Measurements from ENCODE around the gene ACKR2.
"Not testable (repeated sequence)": the region's sequence is repeated elsewhere in the genome, so short reads cannot be mapped to it uniquely, and the experiment has no call there.

The ACKR2 gene

GRCh38 chr3:42872718-42873117 lies 63.5 kb downstream of the ACKR2 start:
- Histone ChIP-seq H3K4me1 (ENCODE audit: insufficient read depth, low read length) (no peaks in the 10 kb centered on the region), H3K36me3 (ENCODE audit: insufficient read depth, low read length) (no peaks in the 10 kb centered on the region), H3K9ac (ENCODE audit: low read depth, low read length) (no peak overlapping the region), H3K9me3 (ENCODE audit: control insufficient read depth, insufficient read depth, low read length) (no peaks in the 10 kb centered on the region)

DNA sequence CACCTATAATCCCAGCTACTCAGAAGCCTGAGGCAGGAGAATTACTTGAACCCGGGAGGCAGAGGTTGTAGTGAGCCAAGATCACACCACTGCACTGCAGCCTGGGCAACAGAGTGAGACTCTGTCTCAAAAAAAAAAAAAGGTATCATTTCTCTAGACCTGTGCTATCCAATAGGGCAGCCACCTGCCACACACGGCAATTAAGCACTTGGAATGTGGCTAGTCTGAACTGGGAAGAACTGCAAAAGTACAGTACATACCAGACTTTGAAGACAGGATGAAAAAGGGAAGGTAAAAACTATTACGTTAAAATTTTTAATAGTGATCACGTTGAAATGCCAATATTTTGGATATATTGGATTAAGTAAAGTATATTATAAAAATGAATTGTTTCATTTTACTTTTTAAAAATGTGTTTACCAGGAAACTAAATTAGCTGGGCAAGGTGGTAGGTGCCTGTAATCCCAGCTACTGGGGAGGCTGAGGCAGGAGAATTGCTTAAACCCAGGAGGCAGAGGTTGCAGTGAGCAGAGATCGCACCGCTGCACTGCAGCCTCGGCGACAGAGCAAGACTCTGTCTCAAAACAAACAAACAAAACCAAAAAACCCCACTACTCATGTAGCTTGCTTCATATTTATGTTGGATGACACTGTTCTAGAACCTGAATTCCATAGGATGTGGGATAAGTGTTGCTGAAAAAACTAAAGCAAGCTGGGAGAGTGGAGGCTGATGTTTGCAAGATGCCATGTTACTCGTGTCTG lies 64.2 kb downstream of the ACKR2 start:
- H3K4me1 ChIP-seq (ENCODE audit: insufficient read depth, low read length) = no peaks in the 10 kb centered on the region
- H3K36me3 ChIP-seq (ENCODE audit: insufficient read depth, low read length) = no peaks in the 10 kb centered on the region
- no peak overlapping the region for H3K9ac ChIP-seq (ENCODE audit: low read depth, low read length)
- H3K9me3 ChIP-seq (ENCODE audit: control insufficient read depth, insufficient read depth, low read length) = no peaks in the 10 kb centered on the region

DNA sequence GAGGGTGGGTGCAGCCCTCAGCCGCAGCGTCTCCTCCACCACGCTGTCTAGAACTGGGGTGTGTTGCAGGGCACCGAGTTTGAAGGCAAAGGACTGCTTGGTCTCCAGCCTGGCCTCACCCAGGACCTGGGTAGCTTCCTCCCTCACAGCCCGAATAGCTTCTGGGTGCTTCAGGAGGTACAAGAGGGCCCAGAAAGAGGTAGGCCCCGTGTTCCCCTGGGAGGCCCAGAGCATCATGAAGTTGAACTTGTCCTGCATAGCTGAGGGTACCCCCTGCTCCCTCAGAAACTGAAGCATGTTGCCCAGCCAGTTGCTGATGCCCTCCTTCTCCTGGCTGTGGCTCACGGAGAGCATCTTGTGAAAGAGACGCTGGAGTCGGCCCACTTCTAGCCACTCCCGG lies 65.5 kb downstream of the ACKR2 start:
- Histone ChIP-seq H3K9ac (ENCODE audit: low read depth, low read length) (no peak overlapping the region), H3K9me3 (ENCODE audit: control insufficient read depth, insufficient read depth, low read length) (no peaks in the 10 kb centered on the region), H3K4me1 (ENCODE audit: insufficient read depth, low read length) (no peaks in the 10 kb centered on the region), H3K36me3 (ENCODE audit: insufficient read depth, low read length) (no peaks in the 10 kb centered on the region)

DNA sequence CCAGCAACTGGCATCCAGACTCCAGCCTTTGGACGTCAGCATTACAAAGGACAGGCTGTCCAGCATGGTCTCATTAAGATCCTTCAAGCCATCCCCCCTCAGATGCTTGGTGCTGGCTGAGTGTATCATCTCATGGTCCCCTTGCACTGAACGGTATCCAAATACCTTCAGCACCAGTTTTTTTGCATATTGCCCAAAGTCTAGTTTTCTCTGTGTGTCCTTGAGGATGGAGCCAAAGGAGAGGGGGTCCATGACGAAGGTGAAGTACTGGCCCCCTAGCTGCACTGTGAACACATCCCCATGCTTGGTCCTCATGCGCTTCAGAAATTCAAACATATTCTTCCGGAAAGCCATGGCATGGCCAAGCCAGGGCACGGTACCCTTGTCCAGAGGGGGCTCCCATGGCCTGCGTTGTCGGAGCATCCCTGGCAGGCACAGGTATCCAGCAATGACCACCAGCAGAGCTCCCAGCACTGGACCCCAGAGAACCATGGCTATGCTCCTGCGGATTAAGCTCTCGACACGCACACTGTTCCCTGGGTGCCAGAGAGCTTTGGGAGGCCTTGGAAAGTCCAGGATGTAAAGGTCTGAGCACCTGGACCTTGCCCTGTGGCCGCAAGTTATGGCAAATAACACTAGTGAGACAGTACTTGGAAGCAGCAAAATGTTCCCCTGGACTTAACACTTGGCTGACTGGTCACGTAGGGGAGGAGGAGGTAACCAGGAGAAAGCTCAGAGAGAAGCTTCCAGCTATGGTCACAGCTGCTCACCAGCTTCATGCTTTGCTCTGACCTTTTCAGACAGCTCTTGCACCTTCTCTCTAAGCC lies 66.3 kb downstream of the ACKR2 start, which contains the start of gene CYP8B1:
TSS of gene CYP8B1 (minus strand) at position 555 of the 827 bp plus-strand sequence. CDS start at position 492, 63 bp downstream.
- Histone ChIP-seq H3K9ac (ENCODE audit: low read depth, low read length) (no peak within 1 kb of the TSS), H3K4me1 (ENCODE audit: insufficient read depth, low read length) (no peaks in the 10 kb centered on the region; the same call in 1 of the 2 replicates)

GRCh38 chr3:42876401-42876800 lies 67.2 kb downstream of the ACKR2 start:
- Histone ChIP-seq H3K9me3 (ENCODE audit: control insufficient read depth, insufficient read depth, low read length) (no peaks in the 10 kb centered on the region), H3K9ac (ENCODE audit: low read depth, low read length) (no peak overlapping the region), H3K36me3 (ENCODE audit: insufficient read depth, low read length) (no peaks in the 10 kb centered on the region), H3K4me1 (ENCODE audit: insufficient read depth, low read length) (peaks cover 2% of the 10 kb centered on the region; the same call in 1 of the 2 replicates)

More for the DNA sequence above, 66.3 kb downstream of the ACKR2 start, which contains the start of gene CYP8B1:
- Histone ChIP-seq H3K9me3 (ENCODE audit: control insufficient read depth, insufficient read depth, low read length) (no peaks in the 10 kb centered on the region), H3K36me3 (ENCODE audit: insufficient read depth, low read length) (no peaks in the 10 kb centered on the region)

DNA sequence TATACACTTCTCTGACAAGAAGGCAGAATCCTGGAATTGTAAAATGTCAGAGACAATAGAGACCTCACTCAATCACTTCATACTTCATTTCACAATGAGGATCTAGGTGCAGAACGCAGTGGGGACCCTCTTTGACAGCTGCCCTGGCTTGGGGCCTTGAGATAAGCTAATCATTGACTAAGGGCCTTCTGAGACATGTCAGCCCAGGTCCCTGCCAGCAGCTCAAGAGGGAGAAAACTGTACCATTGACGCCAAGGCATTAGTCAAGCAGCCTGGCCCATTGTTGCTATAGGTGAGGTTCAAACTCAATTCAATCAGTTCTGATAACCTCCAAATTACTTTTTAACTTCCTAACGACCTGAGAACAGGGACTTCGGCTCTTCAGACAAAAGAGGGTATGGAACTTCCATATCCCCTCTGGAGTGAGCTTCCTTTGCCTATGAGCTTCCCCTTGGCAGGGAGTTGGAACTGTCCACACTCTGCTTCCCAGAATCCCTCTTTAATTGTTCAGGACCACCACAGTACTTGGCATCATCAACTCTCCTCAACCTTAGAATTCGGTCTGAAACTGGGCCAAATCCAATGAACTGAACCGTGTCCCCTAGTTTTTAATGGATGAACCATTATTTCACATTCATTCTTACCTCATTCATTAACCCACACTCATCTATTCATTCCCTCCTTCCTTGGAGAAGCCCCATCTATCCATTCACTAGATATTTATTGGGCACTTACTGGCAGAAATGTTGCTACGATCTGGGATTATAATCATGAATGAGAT lies 67.9 kb downstream of the ACKR2 start:
- no peaks in the 10 kb centered on the region for H3K9me3 ChIP-seq (ENCODE audit: control insufficient read depth, insufficient read depth, low read length)
- H3K9ac ChIP-seq (ENCODE audit: low read depth, low read length) = no peak overlapping the region
- H3K4me1 ChIP-seq (ENCODE audit: insufficient read depth, low read length) = peaks cover 4% of the 10 kb centered on the region; the same call in 1 of the 2 replicates
- H3K36me3 ChIP-seq (ENCODE audit: insufficient read depth, low read length) = no peaks in the 10 kb centered on the region

- Histone ChIP-seq H3K9ac (ENCODE audit: low read depth, low read length) (no peak overlapping the region), H3K36me3 (ENCODE audit: insufficient read depth, low read length) (no peaks in the 10 kb centered on the region), H3K9me3 (ENCODE audit: control insufficient read depth, insufficient read depth, low read length) (no peaks in the 10 kb centered on the region), H3K4me1 (ENCODE audit: insufficient read depth, low read length) (peaks cover 4% of the 10 kb centered on the region; the same call in 1 of the 2 replicates)
Measured at GRCh38 chr3:42877881-42878280, 68.6 kb downstream of the ACKR2 start.

DNA sequence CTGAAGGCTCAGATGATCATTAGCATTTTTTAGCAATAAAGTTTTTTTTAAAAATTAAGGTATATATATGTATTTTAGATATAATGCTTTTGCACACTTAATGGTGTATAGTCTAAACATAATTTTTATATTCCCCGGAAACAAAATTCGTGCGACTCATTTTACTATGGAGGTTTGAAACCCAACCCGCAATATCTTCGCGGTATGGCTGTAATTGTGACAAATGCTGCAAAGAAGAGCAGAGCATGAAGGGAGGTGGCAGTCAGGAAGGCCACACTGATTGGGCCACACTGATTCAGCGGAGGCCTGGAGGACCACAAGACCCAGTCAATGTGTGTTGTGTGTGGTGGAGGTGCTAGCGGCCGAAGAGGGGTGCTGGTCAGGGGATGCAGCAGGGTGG lies 70.9 kb downstream of the ACKR2 start:
- peak overlapping the region; percentile 47; the same call in 1 of the 2 replicates for H3K9ac ChIP-seq (ENCODE audit: low read depth, low read length)
- H3K4me1 ChIP-seq (ENCODE audit: insufficient read depth, low read length) = peaks cover 4% of the 10 kb centered on the region; the same call in 1 of the 2 replicates
- no peaks in the 10 kb centered on the region for H3K36me3 ChIP-seq (ENCODE audit: insufficient read depth, low read length)
- H3K9me3 ChIP-seq (ENCODE audit: control insufficient read depth, insufficient read depth, low read length) = no peaks in the 10 kb centered on the region

DNA sequence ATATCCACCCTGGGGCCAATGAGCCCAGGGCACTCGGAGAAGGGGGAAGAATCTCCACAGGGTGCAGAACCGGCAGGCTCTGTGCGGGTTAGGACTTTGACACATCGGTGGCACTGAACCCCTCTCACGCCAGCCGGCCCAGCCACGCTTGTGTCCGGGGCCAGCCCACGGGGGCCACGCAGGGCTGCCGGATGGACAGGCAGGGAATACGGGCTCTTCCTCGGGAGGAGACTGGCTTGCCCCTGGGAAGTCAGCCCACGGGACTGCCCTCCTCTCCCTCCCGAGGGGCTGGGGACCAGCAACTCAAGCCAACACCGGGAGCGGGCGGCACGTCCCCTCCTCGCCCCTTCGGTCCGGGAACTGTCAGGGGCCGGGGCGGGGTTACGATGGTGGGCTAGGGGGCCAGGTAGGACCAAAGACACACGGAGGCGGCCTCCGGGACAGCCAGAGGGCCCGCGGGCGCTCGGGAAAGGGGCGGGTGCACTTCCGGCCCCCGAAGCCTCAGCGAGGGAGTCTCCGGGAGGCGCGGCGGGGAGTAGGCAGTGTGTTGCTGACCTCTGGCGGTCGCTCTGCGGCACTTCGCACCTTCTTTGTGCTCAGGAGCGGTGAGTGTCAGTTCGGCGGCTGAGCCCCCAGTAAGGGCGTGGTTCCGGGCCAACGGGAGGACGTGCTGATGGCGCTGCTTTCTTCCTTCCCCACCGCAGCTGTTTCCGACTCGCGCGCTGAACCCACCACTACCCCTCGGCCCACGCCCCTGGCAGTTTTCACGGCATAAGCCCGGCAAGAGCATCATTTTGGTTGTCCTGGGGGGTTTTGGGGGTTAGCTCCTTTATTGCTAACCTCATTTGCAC lies 71.6 kb downstream of the ACKR2 start:
- H3K36me3 ChIP-seq (ENCODE audit: insufficient read depth, low read length) = no peaks in the 10 kb centered on the region
- peaks cover 5% of the 10 kb centered on the region; the same call in 1 of the 2 replicates for H3K4me1 ChIP-seq (ENCODE audit: insufficient read depth, low read length)
- H3K9ac ChIP-seq (ENCODE audit: low read depth, low read length) = peak overlapping the region; percentile 61
- no peaks in the 10 kb centered on the region for H3K9me3 ChIP-seq (ENCODE audit: control insufficient read depth, insufficient read depth, low read length)

DNA sequence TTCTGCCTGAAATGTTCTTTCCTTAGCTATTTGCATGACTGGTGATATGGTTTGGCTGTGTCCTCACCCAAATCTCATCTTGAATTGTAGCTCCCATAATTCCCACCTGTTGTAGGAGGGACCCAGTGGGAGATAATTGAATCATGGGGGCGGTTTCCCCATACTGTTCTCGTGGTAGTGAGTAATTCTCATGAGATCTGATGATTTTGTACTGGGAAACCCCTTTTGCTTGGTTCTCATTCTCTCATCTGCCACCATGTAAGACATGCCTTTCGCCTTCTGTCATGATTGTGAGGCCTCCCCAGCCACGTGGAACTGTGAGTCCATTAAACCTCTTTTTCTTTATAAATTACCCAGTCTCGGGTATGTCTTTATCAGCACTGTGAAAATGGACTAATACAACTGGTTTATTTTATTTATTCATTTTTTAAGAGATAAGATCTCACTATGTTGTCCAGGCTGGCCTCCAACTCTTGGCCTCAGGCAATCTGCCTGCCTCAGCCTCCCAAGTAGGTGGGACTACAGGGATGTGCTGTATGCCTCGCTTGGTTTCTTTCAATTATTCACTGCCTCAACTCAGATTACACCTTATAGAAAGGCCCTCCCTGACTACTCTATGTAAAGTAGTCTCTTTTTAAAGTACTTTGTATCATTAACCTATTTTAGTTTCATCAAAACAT lies 74.1 kb downstream of the ACKR2 start:
- not testable (repeated sequence) for H3K9ac ChIP-seq (ENCODE audit: low read depth, low read length); H3K9me3 ChIP-seq (ENCODE audit: control insufficient read depth, insufficient read depth, low read length); H3K36me3 ChIP-seq (ENCODE audit: insufficient read depth, low read length)
- peaks cover 17% of the 10 kb centered on the region for H3K4me1 ChIP-seq (ENCODE audit: insufficient read depth, low read length)

- no peaks in the 10 kb centered on the region for H3K9me3 ChIP-seq (ENCODE audit: control insufficient read depth, insufficient read depth, low read length)
- H3K9ac ChIP-seq (ENCODE audit: low read depth, low read length) = no peak overlapping the region
- H3K4me1 ChIP-seq (ENCODE audit: insufficient read depth, low read length) = peaks cover 17% of the 10 kb centered on the region
- H3K36me3 ChIP-seq (ENCODE audit: insufficient read depth, low read length) = no peaks in the 10 kb centered on the region
Measured at GRCh38 chr3:42884324-42884723, 75.1 kb downstream of the ACKR2 start.

DNA sequence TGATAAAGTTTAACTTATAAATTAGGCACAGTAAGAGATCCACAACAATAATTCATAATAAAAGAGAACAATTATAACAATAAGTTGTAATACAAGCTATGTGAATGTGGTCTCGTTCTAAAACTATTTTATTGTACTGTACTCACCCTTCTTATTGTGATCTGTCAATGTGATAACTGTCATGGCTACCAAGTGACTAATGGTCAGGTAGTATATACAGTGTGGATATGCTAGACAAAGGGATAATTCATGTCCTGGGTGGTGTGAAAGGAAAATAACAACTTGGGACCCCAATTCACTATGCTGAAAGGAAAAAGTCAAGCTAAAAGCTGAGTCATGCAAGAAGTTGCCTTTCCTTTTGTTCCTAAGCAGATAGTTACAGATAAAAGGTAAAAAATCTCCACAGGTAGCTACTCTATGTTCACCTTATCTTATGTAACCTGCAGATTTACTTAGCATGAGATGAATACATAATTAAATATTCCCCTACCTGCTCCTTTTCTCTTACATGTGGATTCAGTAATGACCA lies 77.1 kb downstream of the ACKR2 start:
- Histone ChIP-seq H3K9ac (ENCODE audit: low read depth, low read length) (no peak overlapping the region), H3K9me3 (ENCODE audit: control insufficient read depth, insufficient read depth, low read length) (no peaks in the 10 kb centered on the region), H3K4me1 (ENCODE audit: insufficient read depth, low read length) (peaks cover 26% of the 10 kb centered on the region), H3K36me3 (ENCODE audit: insufficient read depth, low read length) (no peaks in the 10 kb centered on the region)

DNA sequence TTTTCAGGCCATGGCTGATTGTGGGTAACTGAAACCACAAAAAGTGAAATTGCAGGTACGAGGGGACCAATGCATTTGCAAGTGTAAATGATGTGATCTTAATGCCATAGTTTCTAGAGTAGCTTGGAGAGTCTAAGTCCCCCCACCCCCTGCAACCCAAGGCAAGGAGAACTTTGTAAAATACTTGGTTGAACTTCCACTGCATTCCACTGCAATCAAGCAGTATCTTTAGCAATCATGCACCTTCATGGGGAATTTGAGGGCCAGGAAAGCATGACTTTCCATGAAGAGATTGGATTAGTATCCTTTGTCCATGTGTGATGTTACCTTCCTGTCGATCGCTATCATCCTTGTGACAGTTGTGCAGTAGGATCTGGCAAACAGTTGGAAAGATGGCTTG lies 77.8 kb downstream of the ACKR2 start:
- H3K9ac ChIP-seq (ENCODE audit: low read depth, low read length) = no peak overlapping the region
- H3K4me1 ChIP-seq (ENCODE audit: insufficient read depth, low read length) = peaks cover 31% of the 10 kb centered on the region
- no peaks in the 10 kb centered on the region for H3K9me3 ChIP-seq (ENCODE audit: control insufficient read depth, insufficient read depth, low read length)
- no peaks in the 10 kb centered on the region for H3K36me3 ChIP-seq (ENCODE audit: insufficient read depth, low read length)

All from ES-I3 (cell line).